GM12878 (cell line): Measurements from ENCODE around the gene SLC39A7. TPM values are rescaled to one million over a fixed set of nuclear protein-coding genes. Genes with fewer than 3 reads are reported as not detected.

ENCODE experiments used
- ATF3 ChIP-seq: IDR thresholded peaks from 2 replicates; pipeline ENCODE4 v1.6.1; 2011; ENCODE audit warnings: low read depth, mild to moderate bottlenecking, low read length, moderate library complexity, borderline replicate concordance; ENCODE audit errors: extremely low read depth
- BHLHE40 ChIP-seq, 2 experiments: fragments of 450-650 bp in 1 of 2; IDR thresholded peaks; 2 replicates each; pipeline ENCODE4 v1.6.1; 2011 to 2017; ENCODE audit warnings: low read depth in 2 of 2, borderline replicate concordance in 1 of 2, improper control_type of control experiment in 1 of 2, low read length in 1 of 2, mild to moderate bottlenecking in 1 of 2
- CREM ChIP-seq: IDR thresholded peaks from 2 replicates; pipeline ENCODE4 v1.6.1; 2014; ENCODE audit warnings: antibody characterized with exemption, low read depth
- FOS ChIP-seq: IDR thresholded peaks from 3 replicates; pipeline ENCODE4 v1.6.1; 2011; ENCODE audit warnings: borderline replicate concordance; ENCODE audit not compliant: insufficient read length; ENCODE audit errors: extremely low read depth
- IKZF1 ChIP-seq: fragments of 450-650 bp; conservative IDR thresholded peaks from 2 replicates; pipeline ENCODE4 v1.6.1; 2017; ENCODE audit warnings: antibody characterized with exemption, mild to moderate bottlenecking
- MEF2A ChIP-seq: IDR thresholded peaks from 2 replicates; pipeline ENCODE4 v1.6.1; 2011; ENCODE audit warnings: low read depth, mild to moderate bottlenecking, low read length, moderate library complexity; ENCODE audit not compliant: insufficient read depth
- MTA2 ChIP-seq: fragments of 450-650 bp; IDR thresholded peaks from 2 replicates; pipeline ENCODE4 v1.6.1; 2016; ENCODE audit warnings: low read depth, mild to moderate bottlenecking, moderate library complexity
- NBN ChIP-seq: fragments of 450-650 bp; IDR thresholded peaks from 2 replicates; pipeline ENCODE4 v1.6.1; 2016
- NFXL1 ChIP-seq: fragments of 450-650 bp; IDR thresholded peaks from 2 replicates; pipeline ENCODE4 v1.6.1; 2017; ENCODE audit warnings: antibody characterized with exemption, mild to moderate bottlenecking, borderline replicate concordance
- NR2C1 ChIP-seq: fragments of 450-650 bp; IDR thresholded peaks from 2 replicates; pipeline ENCODE4 v1.6.1; 2017; ENCODE audit warnings: antibody characterized with exemption, mild to moderate bottlenecking, moderate library complexity
- POLR2A ChIP-seq: IDR thresholded peaks from 2 replicates; pipeline ENCODE4 v1.6.1; 2011; ENCODE audit warnings: low read depth, mild to moderate bottlenecking, low read length
- POLR2AphosphoS5 ChIP-seq: IDR thresholded peaks from 2 replicates; pipeline ENCODE4 v1.6.1; 2011; ENCODE audit warnings: mild to moderate bottlenecking, low read length, inconsistent platforms
- RBBP5 ChIP-seq: fragments of 200-600 bp; sonication (generic); conservative IDR thresholded peaks from 2 replicates; pipeline ENCODE4 v1.6.1; 2016
- RELA ChIP-seq: fragments of 450-650 bp; IDR thresholded peaks from 2 replicates; pipeline ENCODE4 v1.8.0; 2014; ENCODE audit warnings: borderline replicate concordance; ENCODE audit not compliant: partially characterized antibody
- RELB ChIP-seq: fragments of 450-650 bp; IDR thresholded peaks from 2 replicates; pipeline ENCODE4 v1.6.1; 2017; ENCODE audit warnings: low read depth, mild to moderate bottlenecking, moderate library complexity
- SIX5 ChIP-seq: IDR thresholded peaks from 2 replicates; pipeline ENCODE4 v1.6.1; 2011; ENCODE audit warnings: mild to moderate bottlenecking, low read depth, low read length, moderate library complexity; ENCODE audit not compliant: severe bottlenecking
- SKIL ChIP-seq: fragments of 450-650 bp; IDR thresholded peaks from 2 replicates; pipeline ENCODE4 v1.6.1; 2017; ENCODE audit warnings: mild to moderate bottlenecking, low read depth, inconsistent platforms; ENCODE audit not compliant: poor library complexity, severe bottlenecking
- ZNF24 ChIP-seq: fragments of 450-650 bp; IDR thresholded peaks from 2 replicates; pipeline ENCODE4 v1.6.1; 2017; ENCODE audit warnings: antibody characterized with exemption, mild to moderate bottlenecking
- ZNF274 ChIP-seq: IDR thresholded peaks from one replicate; pipeline ENCODE4 v1.8.0; 2011; ENCODE audit not compliant: insufficient read length, insufficient read depth
- polyA plus RNA-seq, 11 experiments: library from polyadenylated mRNA; depleted of rRNA in 4 of 11; unstranded in 6 of 11; stranded (reverse) in 5 of 11; fragments of >200 nt; fragmentation: Nextera tagmentation in 4 of 11; fragmentation: Illumina TruSeq in 1 of 11; extraction: Ambion mirVana in 4 of 11; extraction: Trizol in 1 of 11; gene quantifications; 1 replicate in 1 of 11; 2 replicates in 10 of 11; pipeline versions ENCODE4 v1.2.1 to v1.2.3, GENCODE V29; 2011 to 2016; ENCODE audit warnings: inconsistent platforms in 2 of 11, missing spikeins in 2 of 11, low read depth in 1 of 11
- total RNA-seq, 4 experiments: library from RNA; depleted of rRNA in 3 of 4; stranded (reverse); fragments of >200 nt in 3 of 4; fragmentation: Illumina TruSeq in 1 of 4; extraction: Trizol in 1 of 4; gene quantifications; 2 replicates each; pipeline versions ENCODE4 v1.2.1 to v1.2.3, GENCODE V29; 2013 to 2021
- TF ChIP-seq, protein P1 (sequence below): fragments of 450-650 bp; IDR thresholded peaks from 2 replicates; pipeline ENCODE4 v1.6.1; 2016; ENCODE audit warnings: mild to moderate bottlenecking, moderate library complexity, borderline replicate concordance

Gene SLC39A7
- total and polyA plus RNA-seq, 10 of the 15 experiments (the other 5 are each of a cell fraction or from before 2014, with no cell fraction given): 7.3 to 63.1 (median 40.6) TPM

GRCh38 chr6:33200219-33201146, at the start of gene SLC39A7, which contains the start of gene RXRB (continued):
- TF ChIP-seq, protein P1, sequence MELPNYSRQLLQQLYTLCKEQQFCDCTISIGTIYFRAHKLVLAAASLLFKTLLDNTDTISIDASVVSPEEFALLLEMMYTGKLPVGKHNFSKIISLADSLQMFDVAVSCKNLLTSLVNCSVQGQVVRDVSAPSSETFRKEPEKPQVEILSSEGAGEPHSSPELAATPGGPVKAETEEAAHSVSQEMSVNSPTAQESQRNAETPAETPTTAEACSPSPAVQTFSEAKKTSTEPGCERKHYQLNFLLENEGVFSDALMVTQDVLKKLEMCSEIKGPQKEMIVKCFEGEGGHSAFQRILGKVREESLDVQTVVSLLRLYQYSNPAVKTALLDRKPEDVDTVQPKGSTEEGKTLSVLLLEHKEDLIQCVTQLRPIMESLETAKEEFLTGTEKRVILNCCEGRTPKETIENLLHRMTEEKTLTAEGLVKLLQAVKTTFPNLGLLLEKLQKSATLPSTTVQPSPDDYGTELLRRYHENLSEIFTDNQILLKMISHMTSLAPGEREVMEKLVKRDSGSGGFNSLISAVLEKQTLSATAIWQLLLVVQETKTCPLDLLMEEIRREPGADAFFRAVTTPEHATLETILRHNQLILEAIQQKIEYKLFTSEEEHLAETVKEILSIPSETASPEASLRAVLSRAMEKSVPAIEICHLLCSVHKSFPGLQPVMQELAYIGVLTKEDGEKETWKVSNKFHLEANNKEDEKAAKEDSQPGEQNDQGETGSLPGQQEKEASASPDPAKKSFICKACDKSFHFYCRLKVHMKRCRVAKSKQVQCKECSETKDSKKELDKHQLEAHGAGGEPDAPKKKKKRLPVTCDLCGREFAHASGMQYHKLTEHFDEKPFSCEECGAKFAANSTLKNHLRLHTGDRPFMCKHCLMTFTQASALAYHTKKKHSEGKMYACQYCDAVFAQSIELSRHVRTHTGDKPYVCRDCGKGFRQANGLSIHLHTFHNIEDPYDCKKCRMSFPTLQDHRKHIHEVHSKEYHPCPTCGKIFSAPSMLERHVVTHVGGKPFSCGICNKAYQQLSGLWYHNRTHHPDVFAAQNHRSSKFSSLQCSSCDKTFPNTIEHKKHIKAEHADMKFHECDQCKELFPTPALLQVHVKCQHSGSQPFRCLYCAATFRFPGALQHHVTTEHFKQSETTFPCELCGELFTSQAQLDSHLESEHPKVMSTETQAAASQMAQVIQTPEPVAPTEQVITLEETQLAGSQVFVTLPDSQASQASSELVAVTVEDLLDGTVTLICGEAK: peak; percentile 73; the same call in 1 of the 2 replicates
- TF ChIP-seq ZNF24 (no peak), RELA (no peak), MEF2A (no peak), BHLHE40 (IDR thresholded peaks at IDR 0.05; ENCODE audit: borderline replicate concordance in 1 of 2, low read depth in 2 of 2, low read length in 1 of 2) (peak in 1 of 2 experiments; percentile 2; a peak in 1 of 4 replicates), SIX5 (peak; percentile 84), RBBP5 (no peak), NBN (peak; percentile 88; the same call in 1 of the 2 replicates), NR2C1 (peak; percentile 90), CREM (peak; percentile 54), SKIL (peak; percentile 73), IKZF1 (peak; percentile 82), NFXL1 (no peak), POLR2A (peak; percentile 95), RELB (peak; percentile 81), ATF3 (no peak), MTA2 (peak; percentile 25; the same call in 1 of the 2 replicates), POLR2AphosphoS5 (peak; percentile 96), ZNF274 (no peak), FOS (no peak)
